A549 (cell line): Measurements from ENCODE around the gene EIF4E2. TPM values are rescaled to one million over a fixed set of nuclear protein-coding genes. Genes with fewer than 3 reads are reported as not detected.

ENCODE experiments used
- ATAC-seq, 2 experiments: fragments of 200-7000 bp in 1 of 2; fragments of >200 bp in 1 of 2; cut with Nextera tagmentation in 1 of 2; cut with Tn5 transposase in 1 of 2; 3 replicates each; pipeline versions ENCODE4 v1.8.0 to v1.9.1; 2018 to 2020; ENCODE audit warnings: mild to moderate bottlenecking in 1 of 2, moderate library complexity in 1 of 2
- CTCF ChIA-PET: fragments of 300-600 bp; sonication (Branson Sonifier 250); formaldehyde crosslinking; extraction: SDS; loops from one replicate; lab custom pipeline; 2021; ENCODE audit warnings: antibody characterized with exemption, inconsistent platforms; lab: Yijun Ruan, JAX
- POLR2A ChIA-PET: fragments of 350-600 bp; formaldehyde crosslinking; extraction: SDS; loops from one replicate; lab custom pipeline; 2021; ENCODE audit warnings: antibody characterized with exemption, inconsistent platforms; lab: Yijun Ruan, JAX
- DNase-seq, 2 experiments: peaks; one replicate each; pipeline versions ENCODE4 v3.0.0 to v3.0.0-alpha.2; 2011 to 2016; ENCODE audit warnings: low read depth in 1 of 2, low spot score in 1 of 2
- FAIRE-seq: peaks from 2 replicates; lab custom pipeline; 2011; peaks lifted over from hg19 to GRCh38; lab: Jason Lieb, UNC
- H3K27ac ChIP-seq, 2 experiments: fragments of >200 bp; sonication (Bioruptor Twin); formaldehyde crosslinking; 3 replicates each; pipeline ENCODE4 v1.5.1; 2016 to 2017
- H3K4me1 ChIP-seq: fragments of >200 bp; sonication (Bioruptor Twin); formaldehyde crosslinking; 3 replicates; pipeline ENCODE4 v1.6.1; 2016
- H3K4me2 ChIP-seq: fragments of >200 bp; sonication (Bioruptor Twin); formaldehyde crosslinking; 3 replicates; pipeline ENCODE4 v1.6.1; 2016
- H3K4me3 ChIP-seq: fragments of >200 bp; sonication (Bioruptor Twin); formaldehyde crosslinking; 3 replicates; pipeline ENCODE4 v1.5.1; 2016
- H3K9me3 ChIP-seq: fragments of >200 bp; sonication (Bioruptor Twin); formaldehyde crosslinking; 3 replicates; pipeline ENCODE4 v1.6.1; 2016
- ATOH8 ChIP-seq: fragments of 250-450 bp; sonication (Bioruptor Pico); IDR thresholded peaks from 2 replicates; pipeline ENCODE4 v1.5.0; 2020; ENCODE audit warnings: low read depth, mild to moderate bottlenecking, moderate library complexity
- CBX2 ChIP-seq: fragments of 200-600 bp; sonication (generic); IDR thresholded peaks from 2 replicates; pipeline ENCODE4 v1.6.1; 2016; ENCODE audit warnings: low read depth, mild to moderate bottlenecking, borderline replicate concordance
- CEBPB ChIP-seq, 2 experiments: fragments of >200 bp in 1 of 2; sonication (Bioruptor Twin) in 1 of 2; formaldehyde crosslinking in 1 of 2; IDR thresholded peaks; 2 replicates each; pipeline ENCODE4 v1.6.1; 2012 to 2016
- CHD4 ChIP-seq: fragments of 200-600 bp; sonication (generic); IDR thresholded peaks from 2 replicates; pipeline ENCODE4 v1.6.1; 2016; ENCODE audit warnings: antibody characterized with exemption, mild to moderate bottlenecking, borderline replicate concordance
- CTCF ChIP-seq: fragments of >200 bp; sonication (Bioruptor Twin); formaldehyde crosslinking; IDR thresholded peaks from 3 replicates; pipeline ENCODE4 v1.5.1; 2016
- E2F6 ChIP-seq: IDR thresholded peaks from 2 replicates; pipeline ENCODE4 v1.6.1; 2012; ENCODE audit warnings: low read depth, borderline replicate concordance
- EHF ChIP-seq: fragments of 250-450 bp; sonication (Bioruptor Pico); IDR thresholded peaks from 2 replicates; pipeline ENCODE4 v1.5.0; 2020; ENCODE audit warnings: mild to moderate bottlenecking
- EHMT2 ChIP-seq: fragments of 200-600 bp; sonication (generic); IDR thresholded peaks from 2 replicates; pipeline ENCODE4 v1.6.1; 2016; ENCODE audit warnings: antibody characterized with exemption, low read depth, mild to moderate bottlenecking, moderate library complexity
- ESRRA ChIP-seq: fragments of 150-350 bp; IDR thresholded peaks from 2 replicates; pipeline ENCODE4 v1.6.1; 2014; ENCODE audit warnings: mild to moderate bottlenecking, low read length, borderline replicate concordance
- FOSL2 ChIP-seq, 2 experiments: fragments of 450-650 bp in 1 of 2; fragments of >200 bp in 1 of 2; sonication (Bioruptor Twin) in 1 of 2; formaldehyde crosslinking; IDR thresholded peaks; 2 replicates each; pipeline versions ENCODE4 v1.5.0 to v1.6.1; 2016 to 2020; ENCODE audit warnings: mild to moderate bottlenecking in 1 of 2, moderate library complexity in 1 of 2
- GATA3 ChIP-seq: IDR thresholded peaks from 2 replicates; pipeline ENCODE4 v1.6.1; 2012; ENCODE audit warnings: borderline replicate concordance
- HEYL ChIP-seq: fragments of 250-450 bp; sonication (Bioruptor Pico); IDR thresholded peaks from 2 replicates; pipeline ENCODE4 v1.8.0; 2021; ENCODE audit warnings: mild to moderate bottlenecking, moderate library complexity
- HOXA7 ChIP-seq: fragments of 250-450 bp; sonication (Bioruptor Pico); IDR thresholded peaks from 2 replicates; pipeline ENCODE4 v1.5.0; 2020; ENCODE audit warnings: mild to moderate bottlenecking, moderate library complexity
- HOXB5 ChIP-seq: fragments of 250-450 bp; sonication (Bioruptor Pico); IDR thresholded peaks from 2 replicates; pipeline ENCODE4 v1.5.0; 2020; ENCODE audit warnings: mild to moderate bottlenecking, moderate library complexity
- KDM5A ChIP-seq: fragments of 200-600 bp; sonication (generic); IDR thresholded peaks from 2 replicates; pipeline ENCODE4 v1.6.1; 2016; ENCODE audit warnings: antibody characterized with exemption, mild to moderate bottlenecking
- MAFK ChIP-seq: fragments of 450-650 bp; IDR thresholded peaks from 2 replicates; pipeline ENCODE4 v1.6.1; 2014; ENCODE audit not compliant: partially characterized antibody
- MAX ChIP-seq: IDR thresholded peaks from 2 replicates; pipeline ENCODE4 v1.6.1; 2012
- MYC ChIP-seq: IDR thresholded peaks from 2 replicates; pipeline ENCODE4 v1.6.1; 2012; ENCODE audit warnings: mild to moderate bottlenecking, inconsistent platforms, low read length, improper control_type of control experiment, borderline replicate concordance
- PBX3 ChIP-seq: IDR thresholded peaks from 2 replicates; pipeline ENCODE4 v1.6.1; 2012
- RARB ChIP-seq: fragments of 250-450 bp; sonication (Bioruptor Pico); IDR thresholded peaks from 2 replicates; pipeline ENCODE4 v1.8.0; 2021; ENCODE audit warnings: mild to moderate bottlenecking, moderate library complexity
- RCOR1 ChIP-seq: fragments of 150-350 bp; IDR thresholded peaks from 2 replicates; pipeline ENCODE4 v1.6.1; 2014; ENCODE audit warnings: antibody characterized with exemption, low read length, low read depth
- RNF2 ChIP-seq: fragments of 200-600 bp; sonication (generic); IDR thresholded peaks from 2 replicates; pipeline ENCODE4 v1.6.1; 2016; ENCODE audit warnings: low read depth, mild to moderate bottlenecking, antibody characterized with exemption, moderate library complexity, borderline replicate concordance
- SMC3 ChIP-seq: fragments of >200 bp; sonication (Bioruptor Twin); formaldehyde crosslinking; IDR thresholded peaks from 3 replicates; pipeline ENCODE4 v1.6.1; 2018; ENCODE audit warnings: inconsistent platforms
- TFCP2L1 ChIP-seq: fragments of 250-450 bp; sonication (Bioruptor Pico); IDR thresholded peaks from 2 replicates; pipeline ENCODE4 v1.5.0; 2021; ENCODE audit warnings: mild to moderate bottlenecking
- TP53 ChIP-seq: fragments of 250-450 bp; sonication (Bioruptor Pico); IDR thresholded peaks from 2 replicates; pipeline ENCODE4 v1.5.0; 2021; ENCODE audit warnings: mild to moderate bottlenecking, moderate library complexity
- ZC3H11A ChIP-seq: fragments of 450-650 bp; IDR thresholded peaks from 2 replicates; pipeline ENCODE4 v1.6.1; 2014; ENCODE audit warnings: antibody characterized with exemption, mild to moderate bottlenecking
- WGBS: methylation state at CpG from one replicate; pipeline ENCODE4 v1.1.6; 2017; ENCODE audit errors: missing lambda C conversion rate; 5-methylcytosine and 5-hydroxymethylcytosine counted together
- polyA plus RNA-seq, 4 experiments: library from polyadenylated mRNA; depleted of rRNA in 3 of 4; stranded (reverse); fragments of >200 nt; fragmentation: RNase III in 1 of 4; extraction: RNeasy Plus Mini Kit Qiagen cat#74134 plus additional on column Dnase treatment in 1 of 4; gene quantifications; 2 replicates in 3 of 4; 3 replicates in 1 of 4; pipeline ENCODE4 v1.2.3, GENCODE V29; 2011 to 2017

The EIF4E2 gene
- polyA plus RNA-seq, 2 of the 4 experiments (the other 2 are of a cell fraction): 49.1 to 177 TPM

GRCh38 chr2:232604535-232604934, 54.0 kb downstream of the EIF4E2 start:
- Histone ChIP-seq H3K4me1 (no peaks in the 10 kb centered on the region), H3K27ac (no peak overlapping the region), H3K4me3 (no peak overlapping the region), H3K9me3 (no peaks in the 10 kb centered on the region), H3K4me2 (no peak overlapping the region)
- TF ChIP-seq TFCP2L1 (CRISPR knock-in tag) (no peak), CHD4 (no peak), SMC3 (no peak), HEYL (CRISPR knock-in tag) (no peak), CEBPB (IDR thresholded peaks at IDR 0.05) (no peak), KDM5A (no peak), EHMT2 (no peak), E2F6 (no peak), CBX2 (no peak), ATOH8 (CRISPR knock-in tag) (no peak), ZC3H11A (no peak), MYC (no peak), TP53 (CRISPR knock-in tag) (no peak), HOXA7 (CRISPR knock-in tag) (no peak), PBX3 (no peak), EHF (CRISPR knock-in tag) (no peak), MAFK (no peak)
- WGBS: 92% methylated on average over 10 of the region's 10 CpGs
- no peak for ATAC-seq
- CTCF ChIA-PET: interaction anchor here (1.0 to 3.5 kb wide), 5 partner anchors 12 to 69 kb away, joined by 3 to 33 read pairs (median 6); no protein-coding TSS in a partner anchor
- no peak for DNase-seq
- FAIRE-seq: no peak
- POLR2A ChIA-PET: interaction anchor here (1.0 kb wide), 1 partner anchor 28 kb away, joined by 3 read pairs; no protein-coding TSS in a partner anchor

- H3K4me3 ChIP-seq: no peak overlapping the region
- peak overlapping the region; percentile 71 for H3K4me2 ChIP-seq
- 0 out of 3 replicates have a peak, but pooled peaks cover 2% of the 10 kb centered on the region for H3K4me1 ChIP-seq
- 79% methylated on average over 17 of the region's 17 CpGs for WGBS
- DNase-seq: no peak
- FAIRE-seq: no peak
- H3K9me3 ChIP-seq: no peaks in the 10 kb centered on the region
- no peak for TF ChIP-seq RARB (CRISPR knock-in tag)
- no peak for TF ChIP-seq RCOR1
- TF ChIP-seq CTCF: no peak
- no peak for TF ChIP-seq RNF2
- no peak for TF ChIP-seq HOXB5 (CRISPR knock-in tag)
- no peak for TF ChIP-seq ESRRA
- no peak for TF ChIP-seq FOSL2 (IDR thresholded peaks at IDR 0.05)
- no peak for TF ChIP-seq FOSL2 (CRISPR knock-in tag; IDR thresholded peaks at IDR 0.05)
- no peak for TF ChIP-seq HEYL (CRISPR knock-in tag)
- no peak for TF ChIP-seq MAX
- TF ChIP-seq GATA3: no peak
- H3K27ac ChIP-seq: no peak overlapping the region
- ChIA-PET POLR2A (interaction anchor here (0.7 kb wide), 1 partner anchor 68 kb away, joined by 3 read pairs; no protein-coding TSS in a partner anchor), CTCF (interaction anchor here (0.6 to 3.5 kb wide), 4 partner anchors 14 to 625 kb away, joined by 3 to 33 read pairs (median 5); no protein-coding TSS in a partner anchor)
- no peak for ATAC-seq
Observed at GRCh38 chr2:232607011-232607410, 56.5 kb downstream of the EIF4E2 start.
